ENCODE results near the gene ZC3H4. TPM values are rescaled to one million over a fixed set of nuclear protein-coding genes. Genes with fewer than 3 reads are reported as not detected.
"Not testable (repeated sequence)": the region's sequence is repeated elsewhere in the genome, so short reads cannot be mapped to it uniquely, and the experiment has no call there.

ZC3H4 gene
- total RNA-seq, 2 donors from 2014 or later = 35.3 to 49.1 TPM

DNA sequence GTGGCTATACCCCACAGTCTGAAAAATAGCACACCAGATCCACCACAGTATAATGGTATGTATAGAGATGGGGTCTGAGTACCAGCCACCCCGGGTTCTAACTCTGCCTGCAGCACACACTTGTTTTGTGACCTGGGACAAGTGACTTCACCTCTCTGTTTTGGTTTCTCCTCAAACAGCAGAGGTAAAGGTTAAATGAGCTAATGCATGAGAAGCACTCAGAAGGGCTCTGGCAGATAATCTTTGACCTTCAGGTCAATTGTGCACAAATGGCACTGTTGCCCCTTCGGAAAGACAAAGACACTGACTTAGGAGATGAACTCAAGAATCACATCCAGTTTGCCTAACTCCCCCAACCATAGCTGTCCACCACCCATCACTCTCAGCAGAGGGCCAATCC is 7.7 kb downstream of the ZC3H4 start:
- Histone ChIP-seq H3K27me3 (replicated peaks; ENCODE audit: insufficient read depth) (no peaks in the 10 kb centered on the region), H3K4me1 (replicated peaks) (peaks cover 2% of the 10 kb centered on the region), H3K36me3 (no peaks in the 10 kb centered on the region), H3K9me3 (no peaks in the 10 kb centered on the region), H3K4me3 (no peak overlapping the region), H3K27ac (peak overlapping the region; percentile 100)
- DNase-seq (ENCODE audit: low spot score) = no peak
- WGBS = 42% methylated on average over 2 of the region's 2 CpGs
- no peak for TF ChIP-seq POLR2AphosphoS5 (IDR thresholded peaks at IDR 0.05)
- TF ChIP-seq POLR2A (IDR thresholded peaks at IDR 0.05) = no peak
- TF ChIP-seq, protein P1, sequence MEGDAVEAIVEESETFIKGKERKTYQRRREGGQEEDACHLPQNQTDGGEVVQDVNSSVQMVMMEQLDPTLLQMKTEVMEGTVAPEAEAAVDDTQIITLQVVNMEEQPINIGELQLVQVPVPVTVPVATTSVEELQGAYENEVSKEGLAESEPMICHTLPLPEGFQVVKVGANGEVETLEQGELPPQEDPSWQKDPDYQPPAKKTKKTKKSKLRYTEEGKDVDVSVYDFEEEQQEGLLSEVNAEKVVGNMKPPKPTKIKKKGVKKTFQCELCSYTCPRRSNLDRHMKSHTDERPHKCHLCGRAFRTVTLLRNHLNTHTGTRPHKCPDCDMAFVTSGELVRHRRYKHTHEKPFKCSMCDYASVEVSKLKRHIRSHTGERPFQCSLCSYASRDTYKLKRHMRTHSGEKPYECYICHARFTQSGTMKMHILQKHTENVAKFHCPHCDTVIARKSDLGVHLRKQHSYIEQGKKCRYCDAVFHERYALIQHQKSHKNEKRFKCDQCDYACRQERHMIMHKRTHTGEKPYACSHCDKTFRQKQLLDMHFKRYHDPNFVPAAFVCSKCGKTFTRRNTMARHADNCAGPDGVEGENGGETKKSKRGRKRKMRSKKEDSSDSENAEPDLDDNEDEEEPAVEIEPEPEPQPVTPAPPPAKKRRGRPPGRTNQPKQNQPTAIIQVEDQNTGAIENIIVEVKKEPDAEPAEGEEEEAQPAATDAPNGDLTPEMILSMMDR (IDR thresholded peaks at IDR 0.05) = no peak
- intact Hi-C loops (cut with DNase I) = loop anchor here (5.0 kb wide), 1 partner anchor 244 kb away; the partner anchor contains the start of gene ARHGAP35

DNA sequence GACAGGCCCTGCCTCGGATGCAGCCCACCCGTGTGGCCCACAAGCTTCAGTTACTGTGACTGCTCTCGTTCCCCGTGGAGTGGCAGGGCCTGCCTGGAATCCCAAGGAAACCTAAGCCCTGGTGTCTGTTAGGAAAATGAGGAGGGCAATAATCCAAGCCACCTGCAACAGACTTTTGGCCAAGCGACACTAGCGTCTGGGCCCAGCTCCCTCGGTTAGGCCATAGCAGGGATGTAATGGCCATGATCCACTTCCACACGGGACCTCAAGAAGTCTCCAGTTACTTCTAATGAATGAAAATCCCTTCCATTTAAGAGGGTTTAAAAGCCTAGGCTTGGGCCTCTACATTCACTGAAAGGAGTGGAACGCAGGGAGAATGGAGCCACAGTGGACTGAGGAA is 8.9 kb downstream of the ZC3H4 start:
- H3K4me1 ChIP-seq (replicated peaks) = peaks cover 2% of the 10 kb centered on the region
- WGBS = 70% methylated on average over 9 of the region's 9 CpGs
- H3K9me3 ChIP-seq = no peaks in the 10 kb centered on the region
- intact Hi-C loops (cut with DNase I) = loop anchor here (5.0 kb wide), 1 partner anchor 242 kb away; the partner anchor contains the start of gene ARHGAP35
- no peak for TF ChIP-seq POLR2AphosphoS5 (IDR thresholded peaks at IDR 0.05)
- no peak for TF ChIP-seq POLR2A (IDR thresholded peaks at IDR 0.05)
- TF ChIP-seq, protein P1 (IDR thresholded peaks at IDR 0.05) = no peak
- peak overlapping the region in 1 of 2 donors; percentile 0 for H3K27ac ChIP-seq
- no peak for DNase-seq (ENCODE audit: low spot score)
- H3K4me3 ChIP-seq = no peak overlapping the region
- no peaks in the 10 kb centered on the region for H3K27me3 ChIP-seq (replicated peaks; ENCODE audit: insufficient read depth)
- H3K36me3 ChIP-seq = no peaks in the 10 kb centered on the region

DNA sequence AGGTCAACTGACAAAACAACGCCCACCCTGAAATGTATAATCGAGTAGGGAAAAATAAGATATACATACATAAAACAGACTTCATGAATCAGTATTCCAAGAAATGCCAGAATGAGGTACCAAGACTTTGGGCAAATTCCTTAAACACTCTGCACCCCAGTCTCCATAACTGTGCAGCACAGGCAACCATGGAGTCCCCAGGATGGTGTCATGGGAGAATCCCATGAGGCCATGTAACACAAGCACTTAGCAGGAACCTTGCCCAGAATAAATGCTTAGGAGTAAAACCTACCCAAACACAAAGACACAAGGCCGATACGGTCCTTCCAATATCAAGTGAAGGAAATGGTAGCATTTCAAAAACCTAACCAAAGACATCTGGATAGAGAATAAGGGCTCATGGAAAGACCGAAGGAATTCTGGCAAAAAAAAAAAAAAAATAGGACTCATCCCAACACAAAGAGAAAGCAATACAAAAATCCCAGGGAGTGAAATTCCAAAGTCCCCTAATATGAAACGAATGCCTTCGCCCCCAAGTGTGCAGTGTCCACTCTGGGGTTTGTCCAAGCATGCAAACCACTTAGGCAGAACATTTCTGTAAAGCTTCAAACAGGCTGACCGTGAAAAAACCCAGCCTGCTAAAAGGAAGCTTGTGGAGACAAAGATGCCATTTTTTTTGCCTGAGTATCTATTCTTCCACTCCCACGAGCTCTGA is 11.1 kb downstream of the ZC3H4 start:
- intact Hi-C loops (cut with DNase I) = no loop called here
- peaks cover 5% of the 10 kb centered on the region for H3K4me1 ChIP-seq (replicated peaks)
- no peaks in the 10 kb centered on the region for H3K27me3 ChIP-seq (replicated peaks; ENCODE audit: insufficient read depth)
- H3K4me3 ChIP-seq = no peak overlapping the region
- H3K27ac ChIP-seq = no peak overlapping the region
- no peak for DNase-seq (ENCODE audit: low spot score)
- no peaks in the 10 kb centered on the region for H3K9me3 ChIP-seq
- H3K36me3 ChIP-seq = no peaks in the 10 kb centered on the region
- no peak for TF ChIP-seq POLR2A (IDR thresholded peaks at IDR 0.05)
- no peak for TF ChIP-seq POLR2AphosphoS5 (IDR thresholded peaks at IDR 0.05)
- TF ChIP-seq, protein P1 (IDR thresholded peaks at IDR 0.05) = no peak
- WGBS = 69% methylated on average over 9 of the region's 9 CpGs

DNA sequence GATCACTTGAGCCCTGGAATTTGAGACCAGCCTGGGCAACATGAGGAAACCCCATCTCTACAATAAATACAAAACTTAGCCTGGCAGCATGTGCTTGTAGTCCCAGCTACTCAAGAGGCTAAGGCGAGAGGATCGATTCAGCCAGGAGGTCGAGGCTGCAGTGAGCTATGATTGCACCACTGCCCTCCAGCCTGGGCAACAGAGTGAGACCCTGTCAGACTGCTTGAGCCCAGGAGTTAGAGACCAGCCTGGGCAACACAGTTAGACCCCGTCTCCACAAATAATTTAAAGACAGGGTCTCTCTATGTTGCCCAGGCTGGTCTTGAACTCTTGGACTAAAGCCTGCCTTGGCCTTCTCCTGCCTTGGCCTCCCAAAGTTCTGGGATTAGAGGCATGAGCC is 12.5 kb downstream of the ZC3H4 start:
- H3K36me3 ChIP-seq; H3K27ac ChIP-seq; DNase-seq (ENCODE audit: low spot score); H3K9me3 ChIP-seq; H3K4me1 ChIP-seq (replicated peaks); intact Hi-C loops (cut with DNase I); H3K4me3 ChIP-seq; H3K27me3 ChIP-seq (replicated peaks; ENCODE audit: insufficient read depth): not testable (repeated sequence)
- WGBS = 93% methylated on average over 4 of the region's 4 CpGs

DNA sequence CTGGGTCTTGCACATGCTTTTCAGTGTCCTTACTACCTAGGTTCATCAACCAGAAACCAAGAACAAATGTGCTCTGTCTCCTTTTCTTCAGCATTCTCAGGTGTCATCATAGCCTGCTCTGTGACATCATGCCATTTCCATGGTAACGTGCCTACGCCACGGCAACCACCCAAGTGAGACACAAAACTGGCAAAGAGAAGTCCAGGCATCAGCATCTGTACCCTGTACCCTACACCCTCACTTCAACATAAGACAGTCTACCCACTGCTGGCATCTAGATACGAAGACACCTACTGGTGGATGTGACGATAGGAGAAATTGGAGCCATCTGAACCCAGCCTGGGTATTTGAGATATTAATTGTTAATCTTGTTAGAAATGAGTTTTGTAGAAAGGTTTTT is 13.3 kb downstream of the ZC3H4 start:
- no peaks in the 10 kb centered on the region for H3K36me3 ChIP-seq
- no peaks in the 10 kb centered on the region for H3K9me3 ChIP-seq
- H3K27me3 ChIP-seq (replicated peaks; ENCODE audit: insufficient read depth) = no peaks in the 10 kb centered on the region
- TF ChIP-seq POLR2AphosphoS5 (IDR thresholded peaks at IDR 0.05) (no peak), POLR2A (IDR thresholded peaks at IDR 0.05) (no peak)
- TF ChIP-seq, protein P1 (IDR thresholded peaks at IDR 0.05) = no peak
- WGBS = 97% methylated on average over 5 of the region's 5 CpGs
- intact Hi-C loops (cut with DNase I) = no loop called here
- no peak for DNase-seq (ENCODE audit: low spot score)
- H3K4me1 ChIP-seq (replicated peaks) = peaks cover 2% of the 10 kb centered on the region
- no peak overlapping the region for H3K27ac ChIP-seq
- no peak overlapping the region for H3K4me3 ChIP-seq
